HG03575 (cell line): ENCODE measurements around the gene KIF6.
"Not testable (repeated sequence)": the region's sequence is repeated elsewhere in the genome, so short reads cannot be mapped to it uniquely, and the experiment has no call there.

Experiments
- ATAC-seq: cut with Tn5 transposase; IDR thresholded peaks from one replicate; pipeline ENCODE4 v1.9.1; 2021; ENCODE audit not compliant: unreplicated experiment, insufficient number of reproducible peaks, low FRiP score; ENCODE audit errors: extremely low read depth

The KIF6 gene

DNA sequence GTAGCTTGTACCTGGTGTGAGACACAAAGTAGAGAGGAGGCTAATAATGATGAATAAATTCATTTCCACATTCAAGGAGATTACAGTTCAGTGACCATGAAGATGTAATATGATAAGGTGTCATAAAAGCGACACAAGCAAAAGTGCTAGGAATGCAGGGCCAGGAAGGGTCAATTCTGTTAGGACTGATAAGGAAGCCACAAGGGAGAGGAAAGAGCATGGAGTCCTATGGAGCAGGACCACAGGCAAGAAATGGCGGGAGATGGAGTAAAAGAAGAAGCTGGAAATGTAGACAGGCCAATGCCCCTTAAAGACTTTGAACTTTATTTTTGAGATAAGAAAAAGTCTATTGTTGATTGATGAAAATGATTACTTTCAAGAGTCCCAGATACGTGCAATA lies 240.9 kb downstream of the KIF6 start:
- ATAC-seq = no peak

DNA sequence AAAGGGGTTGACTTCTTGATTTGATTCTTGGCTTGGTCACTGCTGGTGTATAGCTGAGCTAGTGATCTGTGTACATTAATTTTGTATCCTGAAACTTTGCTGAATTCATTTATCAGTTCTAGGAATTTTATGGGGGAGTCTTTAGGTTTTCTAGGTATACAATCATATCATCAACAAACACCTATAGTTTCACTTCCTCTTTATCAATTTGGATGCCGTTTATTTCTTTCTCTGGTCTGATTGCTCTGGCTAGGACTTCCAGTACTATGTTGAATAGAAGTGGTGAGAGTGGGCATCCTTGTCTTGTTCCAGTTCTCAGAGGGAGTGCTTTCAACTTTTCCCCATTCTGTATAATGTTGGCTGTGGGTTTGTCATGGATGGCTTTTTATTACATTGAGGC lies 245.4 kb downstream of the KIF6 start:
- ATAC-seq = not testable (repeated sequence)

DNA sequence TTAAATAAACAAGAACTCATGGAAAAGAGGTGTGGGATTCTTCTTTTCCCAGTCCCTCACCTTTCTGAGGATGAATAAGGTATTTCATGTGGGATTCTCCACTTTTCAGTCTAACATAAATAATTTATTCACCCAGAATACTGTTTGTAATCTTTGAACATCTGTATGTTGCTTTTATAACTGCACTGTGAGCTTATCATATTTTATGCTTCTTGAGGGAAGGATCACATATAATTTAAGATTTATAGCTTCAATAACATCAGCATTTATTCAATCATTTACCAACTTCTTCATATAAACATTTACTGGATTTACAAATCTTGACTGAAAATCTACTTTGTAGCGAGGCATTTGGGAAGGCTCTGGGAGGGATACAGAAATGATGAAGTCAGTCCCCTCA lies 248.5 kb downstream of the KIF6 start:
- ATAC-seq = no peak

DNA sequence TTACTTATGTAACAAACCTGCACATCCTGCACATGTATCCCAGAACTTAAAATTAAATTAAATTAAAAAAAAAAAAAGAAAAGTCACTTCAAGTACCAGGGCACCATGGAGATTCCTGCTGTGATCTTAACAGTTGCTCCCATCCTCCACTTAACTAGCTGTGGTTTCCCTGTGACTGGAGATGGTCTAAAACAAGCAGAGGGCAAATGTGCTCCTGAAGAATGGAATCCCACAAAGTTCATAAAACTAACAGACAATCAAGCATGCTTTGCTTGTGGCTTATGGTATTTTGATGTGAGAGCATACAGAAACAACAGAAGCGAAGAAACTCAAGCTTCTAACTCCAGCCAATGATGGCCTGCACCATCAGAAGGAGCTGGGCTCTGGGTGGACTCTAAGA lies 249.1 kb downstream of the KIF6 start:
- no peak for ATAC-seq

DNA sequence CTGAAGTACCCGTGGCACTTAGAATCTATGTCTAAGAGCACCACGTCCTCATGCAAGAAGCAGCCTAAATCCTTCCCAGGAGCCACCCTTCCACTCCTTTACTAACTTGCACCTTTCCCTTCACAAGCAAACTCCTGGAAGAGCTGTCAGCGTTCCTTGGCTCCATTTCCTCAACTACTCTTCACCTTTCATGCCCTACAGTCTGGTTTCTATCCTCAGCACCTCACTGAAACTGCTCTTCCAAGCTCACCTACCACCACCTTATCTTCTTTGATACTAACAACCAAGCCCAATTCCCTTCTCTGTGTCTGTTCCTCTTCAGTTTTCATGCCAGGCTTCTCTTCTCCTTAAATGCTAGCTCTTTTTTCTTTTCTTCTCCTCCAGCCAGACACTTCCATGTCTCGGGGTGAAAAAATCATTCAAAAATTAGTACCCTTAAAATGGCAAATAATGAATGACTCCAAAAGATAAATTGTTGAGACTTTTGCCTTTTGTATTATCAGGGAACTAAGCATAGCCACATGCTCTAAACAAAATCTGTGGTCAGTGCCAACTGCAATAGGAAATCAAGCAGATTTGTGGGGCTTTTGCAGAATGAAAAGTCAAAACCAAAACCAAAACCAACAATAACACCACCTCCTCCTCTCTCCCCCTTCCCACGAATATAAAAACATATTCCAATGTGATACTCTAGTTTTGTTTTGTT lies 253.1 kb downstream of the KIF6 start:
- no peak for ATAC-seq

DNA sequence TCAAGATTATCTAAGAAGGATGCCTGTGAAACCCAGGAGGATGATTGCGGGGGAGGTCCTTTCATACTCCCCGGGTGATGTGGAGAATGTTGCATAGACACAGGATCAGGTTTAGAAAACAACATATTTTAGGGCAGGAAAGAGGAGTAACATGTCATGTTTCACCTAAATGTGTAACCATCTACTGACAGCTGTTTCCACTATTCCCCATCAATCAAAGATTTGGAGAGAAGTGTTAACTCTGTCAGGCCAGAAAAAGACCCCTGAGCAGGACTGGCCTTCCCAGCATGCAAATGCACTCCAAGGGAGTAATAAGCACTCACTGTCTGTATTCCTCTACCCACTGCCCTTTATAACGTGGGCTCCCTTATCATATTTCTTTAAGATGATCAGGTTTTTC lies 254.7 kb downstream of the KIF6 start:
- ATAC-seq = no peak

DNA sequence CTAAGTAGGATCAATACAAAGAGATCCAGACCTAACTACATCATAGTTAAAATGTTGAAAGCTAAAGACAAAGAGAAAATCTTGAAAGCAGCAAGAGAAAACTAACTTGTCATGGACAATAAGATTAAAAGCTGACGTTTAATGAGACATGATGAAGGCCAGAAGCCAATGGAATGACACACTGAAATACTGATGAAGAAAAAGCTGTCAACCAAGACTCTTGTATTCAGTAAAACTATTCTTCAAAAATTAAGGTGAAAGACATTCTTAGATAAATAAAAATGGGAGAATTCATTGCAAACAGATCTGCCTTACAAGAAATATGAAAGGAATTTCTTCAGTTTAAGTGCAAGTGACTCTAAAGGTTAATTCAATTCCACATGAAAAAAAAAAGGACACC lies 256.8 kb downstream of the KIF6 start:
- ATAC-seq = no peak

DNA sequence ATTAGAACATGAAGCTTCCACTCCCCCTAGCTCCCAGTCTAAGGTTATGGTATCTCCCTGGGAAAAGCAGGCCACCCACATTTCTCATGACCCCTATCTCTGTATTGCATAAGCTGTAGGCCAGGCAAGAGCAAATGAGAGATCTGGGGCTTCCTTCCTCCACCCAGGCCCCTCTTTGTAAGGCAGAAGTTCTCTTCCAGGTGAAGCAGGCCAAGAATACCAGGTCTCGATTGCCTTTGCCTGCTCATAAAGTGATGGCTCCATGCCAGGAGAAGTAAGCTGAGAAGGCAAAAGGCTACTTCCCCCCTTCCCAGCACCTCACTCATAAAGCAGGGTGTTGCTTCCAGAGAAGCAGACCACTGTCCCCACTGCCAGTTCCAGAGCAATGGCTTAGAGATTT lies 258.6 kb downstream of the KIF6 start:
- ATAC-seq = no peak

DNA sequence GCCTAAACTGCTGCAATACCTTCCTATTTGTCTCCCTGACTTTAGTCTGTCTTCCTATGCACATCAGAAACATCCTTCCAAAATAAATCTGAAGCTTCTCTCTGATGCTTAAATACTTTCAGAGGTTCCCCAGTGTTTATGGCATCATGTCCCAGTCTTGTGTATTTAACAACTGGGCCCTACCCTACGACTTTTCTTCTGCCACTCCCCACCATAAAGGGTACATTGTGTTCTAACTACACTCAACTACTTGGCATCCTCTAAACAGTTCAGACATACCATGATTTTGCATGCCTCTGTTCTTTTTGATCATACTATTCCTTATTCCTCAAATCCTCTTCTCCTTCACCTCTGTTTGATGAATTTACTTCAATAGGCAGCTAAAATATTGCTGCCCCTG lies 259.7 kb downstream of the KIF6 start:
- ATAC-seq = no peak

DNA sequence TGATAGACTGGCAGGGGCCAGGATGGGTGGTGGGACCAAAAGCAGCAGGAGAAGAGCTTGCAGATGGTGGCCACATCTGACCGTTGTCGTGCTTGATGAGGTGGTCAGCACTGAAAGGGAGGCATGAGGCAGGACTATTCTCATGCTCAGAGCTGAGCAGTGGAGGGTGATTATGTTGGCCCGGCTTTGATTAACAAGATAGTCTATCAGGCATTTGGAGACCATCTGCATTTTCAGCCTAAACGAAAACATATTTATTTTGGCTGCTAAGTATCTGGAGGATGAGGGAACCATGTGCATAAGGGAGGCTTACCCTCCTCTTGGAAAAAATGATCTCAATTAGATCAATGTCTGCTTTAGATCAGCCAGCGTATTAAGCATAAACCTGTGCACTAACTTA lies 261.1 kb downstream of the KIF6 start:
- no peak for ATAC-seq

DNA sequence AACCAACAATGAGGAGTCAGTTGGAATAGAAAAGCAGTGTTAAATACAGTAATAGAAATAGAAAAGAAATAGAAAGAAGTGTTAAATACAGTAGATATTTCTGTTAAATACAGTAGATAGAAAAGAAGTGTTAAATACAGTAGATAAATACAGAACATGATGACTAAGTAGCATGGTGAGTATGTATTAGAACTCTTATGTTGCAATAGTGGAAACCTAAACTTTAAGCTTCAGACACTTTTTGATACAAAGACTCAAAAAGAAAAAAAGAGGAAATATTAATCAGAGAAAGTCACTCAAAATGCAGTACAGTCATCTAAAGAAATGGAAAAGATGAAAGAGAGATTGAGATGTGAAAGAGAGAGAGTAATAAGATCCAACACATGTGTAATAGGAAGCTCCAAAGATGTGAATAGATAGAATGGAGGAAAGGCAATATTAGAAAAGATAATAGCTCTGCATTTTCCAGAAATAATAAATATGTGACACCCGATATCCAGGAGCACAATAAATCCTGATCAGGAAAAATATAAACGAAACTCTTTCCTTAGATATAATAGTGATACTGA lies 271.2 kb downstream of the KIF6 start:
- ATAC-seq = no peak

DNA sequence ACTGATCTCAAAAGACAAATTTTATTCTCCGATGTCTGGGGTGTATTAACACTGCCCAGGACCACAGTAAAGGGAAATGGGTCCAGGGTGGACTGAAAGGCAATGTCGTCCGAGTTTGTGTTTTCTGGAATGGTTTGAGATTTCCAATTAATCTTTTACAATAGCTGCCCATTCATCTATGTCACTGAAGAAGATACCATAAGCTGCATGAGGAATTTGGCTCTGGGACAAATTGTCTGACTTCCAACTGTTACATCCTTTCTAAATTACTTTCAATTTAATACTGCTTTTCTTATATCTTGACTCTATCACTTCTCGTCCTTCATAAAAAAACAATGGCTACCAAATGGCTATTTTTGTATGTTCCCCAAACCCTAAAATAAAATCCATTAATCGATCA lies 272.0 kb downstream of the KIF6 start:
- ATAC-seq = no peak

DNA sequence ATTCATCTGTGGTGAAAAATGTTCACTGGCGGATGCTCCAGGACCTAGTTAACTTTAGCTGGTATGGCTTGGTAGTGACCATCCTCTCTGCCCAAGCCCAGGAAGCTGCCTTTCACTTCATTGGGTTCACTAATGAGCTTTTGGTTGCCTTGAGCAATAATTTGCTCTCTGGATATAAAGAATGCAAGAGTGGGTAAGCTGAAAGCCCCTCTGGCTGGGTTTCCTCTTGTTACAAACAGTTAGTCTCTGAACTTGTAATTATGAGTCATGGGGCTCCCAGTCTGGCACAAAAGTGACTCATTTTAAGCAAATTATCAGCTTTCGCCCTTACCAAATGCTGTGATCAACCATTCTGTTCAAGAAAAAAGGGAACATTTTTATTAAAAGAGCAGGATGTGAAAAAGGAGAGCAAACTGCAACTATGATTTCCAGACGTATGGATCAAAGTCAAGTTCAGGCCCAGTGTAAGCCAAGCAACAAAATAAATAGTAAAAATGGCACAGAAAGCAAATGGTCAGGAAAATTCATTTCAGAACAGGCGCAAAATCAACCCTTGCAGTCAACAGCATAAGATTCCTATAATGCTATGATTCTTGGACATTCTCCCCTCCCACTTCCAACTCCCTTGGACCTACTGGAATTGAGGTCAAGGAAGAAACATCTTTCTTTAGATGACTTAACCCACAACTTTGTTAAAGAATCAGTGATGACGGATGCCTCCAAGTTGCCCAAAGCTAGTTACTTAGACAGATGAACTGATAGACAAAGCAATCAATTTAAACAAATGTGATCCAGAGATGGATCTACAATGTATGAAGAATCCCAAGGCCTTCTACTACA lies 272.7 kb downstream of the KIF6 start:
- no peak for ATAC-seq

DNA sequence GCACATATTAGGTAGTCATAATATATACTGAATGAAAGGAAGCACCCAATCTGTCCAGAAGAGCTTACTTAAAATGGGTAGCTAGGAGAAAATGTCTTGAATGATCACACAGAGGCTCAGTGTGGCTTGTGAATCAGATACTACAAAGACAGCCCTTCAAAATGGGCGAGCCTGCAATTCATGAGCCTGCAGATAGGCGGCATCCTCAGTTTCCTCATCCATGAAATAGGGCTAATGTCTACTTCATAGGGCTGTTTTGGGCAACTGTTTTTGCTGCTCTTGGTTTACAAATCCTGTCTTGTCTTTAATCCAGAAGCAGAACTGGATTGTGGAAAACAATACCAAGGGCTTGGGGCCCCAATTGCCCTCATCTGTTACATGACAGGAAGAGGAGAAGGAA lies 273.4 kb downstream of the KIF6 start:
- ATAC-seq = no peak

DNA sequence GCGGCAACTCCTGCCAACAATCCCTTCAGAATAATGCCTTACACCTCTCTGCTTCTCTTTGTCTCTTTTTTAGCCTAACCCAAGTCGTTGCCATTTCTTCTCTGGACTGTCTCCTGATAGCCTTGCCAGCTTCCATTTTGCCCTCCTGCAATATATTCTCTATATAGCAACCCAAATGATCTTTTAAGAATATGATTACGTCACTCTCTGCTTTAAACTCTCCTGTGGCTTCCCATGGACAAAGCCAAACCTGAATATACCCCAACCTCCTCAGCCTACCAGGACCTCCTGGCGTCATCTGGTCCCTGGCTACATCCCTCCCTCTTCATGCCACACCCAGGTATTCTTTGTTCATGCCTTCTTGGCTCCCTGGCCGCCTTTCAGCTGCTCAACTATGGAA lies 276.2 kb downstream of the KIF6 start:
- no peak for ATAC-seq

DNA sequence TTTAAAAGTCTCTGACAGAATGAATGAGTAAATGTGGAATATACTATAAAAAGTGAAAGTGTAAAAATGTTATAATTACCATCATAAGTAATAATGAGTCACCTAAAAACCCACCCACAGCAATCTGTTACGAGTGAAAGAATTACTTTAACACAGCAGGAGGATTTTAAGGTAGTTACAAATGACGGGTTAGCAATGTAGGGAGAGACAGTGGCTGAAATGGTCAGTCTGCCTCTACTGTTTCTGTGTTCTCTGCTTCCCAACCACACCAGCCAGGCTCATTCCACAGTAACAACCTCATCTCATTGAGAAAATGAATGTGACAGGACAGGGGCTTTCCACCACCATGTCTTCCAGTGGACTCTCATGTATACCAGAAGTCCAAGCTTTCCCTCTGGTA lies 278.3 kb downstream of the KIF6 start:
- ATAC-seq = no peak

DNA sequence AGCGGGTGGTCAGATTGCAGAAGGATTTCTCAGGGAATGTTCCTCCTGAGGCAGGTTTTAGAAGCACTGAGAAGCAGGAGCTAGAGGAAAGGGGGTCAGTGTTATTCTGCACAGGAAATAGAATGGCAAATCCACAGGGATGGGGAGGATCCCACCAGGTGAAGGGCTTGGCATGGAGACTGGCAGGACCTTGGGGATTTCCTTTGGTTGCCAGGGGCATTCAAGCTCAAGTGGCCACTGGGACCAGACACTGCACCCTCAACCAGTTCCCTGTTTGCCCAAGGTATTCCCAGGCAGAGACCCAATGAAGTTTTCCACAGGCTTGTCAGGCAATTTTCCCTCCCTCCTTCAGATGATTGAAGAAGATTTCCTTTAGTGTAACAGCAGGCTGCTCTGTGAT lies 279.5 kb downstream of the KIF6 start:
- ATAC-seq = no peak

DNA sequence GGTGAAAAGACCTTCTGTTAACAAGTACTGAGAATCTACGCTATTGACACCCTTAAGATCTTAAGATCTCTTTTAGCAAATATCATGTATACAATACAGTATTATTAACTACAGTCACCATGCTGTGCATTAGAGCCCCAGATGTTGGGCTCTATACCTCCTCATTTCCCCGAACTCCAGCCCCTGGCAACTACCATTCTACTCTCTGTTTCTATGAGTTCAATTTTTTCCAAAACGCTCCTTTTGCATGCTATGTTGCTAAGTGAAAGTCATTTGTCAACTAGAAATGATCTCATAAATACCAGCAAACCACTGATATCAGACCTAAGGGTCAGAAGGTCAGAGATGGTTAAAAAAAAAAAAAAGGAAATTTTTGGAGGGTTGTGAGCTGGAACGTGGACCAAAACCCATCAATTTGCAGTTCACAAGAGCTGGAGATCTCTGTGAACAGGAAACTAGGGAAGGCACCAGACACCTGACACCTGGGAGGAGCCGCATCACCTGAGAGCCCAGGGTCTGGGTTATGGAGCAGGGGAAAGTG lies 280.7 kb downstream of the KIF6 start:
- ATAC-seq = no peak

DNA sequence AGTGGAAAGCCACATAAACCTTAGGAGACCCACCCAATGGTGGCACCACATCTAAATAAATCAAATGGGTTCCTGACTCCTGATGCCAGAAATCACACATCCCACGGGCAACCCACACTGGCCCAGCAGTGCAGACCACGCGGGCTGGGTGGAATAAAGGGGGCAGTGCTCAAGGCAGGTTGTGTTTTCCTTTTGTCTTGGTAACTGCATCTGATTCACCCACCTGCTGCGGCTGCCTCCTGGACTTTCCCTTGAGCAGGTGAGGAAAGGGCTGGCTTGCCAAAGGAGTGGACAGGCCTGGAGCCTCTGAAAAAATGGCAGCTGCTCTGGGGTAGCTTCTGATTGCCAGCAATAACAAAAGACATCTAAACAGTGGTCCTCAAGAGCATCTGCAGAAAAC lies 283.2 kb downstream of the KIF6 start:
- ATAC-seq = no peak

DNA sequence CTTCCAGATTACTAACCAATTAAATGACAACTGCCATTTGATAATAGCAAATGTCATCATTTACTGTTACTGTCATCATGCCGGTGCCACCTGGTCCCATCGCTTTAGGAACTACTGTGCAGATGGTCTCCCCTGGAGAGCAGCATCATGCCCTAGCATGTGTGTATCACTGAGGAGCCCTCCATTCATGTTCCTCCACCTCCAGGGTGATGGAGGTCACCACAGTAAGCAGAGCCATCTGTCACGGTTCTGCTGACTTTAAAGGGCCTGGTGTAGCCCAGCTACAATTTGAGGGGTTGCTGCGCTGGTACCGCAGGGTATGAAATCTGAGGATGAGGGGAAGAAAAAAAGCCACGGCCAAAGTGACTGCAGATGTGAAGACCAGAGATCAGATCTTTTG lies 283.9 kb downstream of the KIF6 start:
- no peak for ATAC-seq
